ENCODE measurements around the gene CHPF. TPM values are rescaled to one million over a fixed set of nuclear protein-coding genes. Genes with fewer than 3 reads are reported as not detected.

CHPF gene
- total RNA-seq, 1 experiment from 2014 or later = 228 TPM

- ChIA-PET RAD21 (ENCODE audit: low non-redundant PET in 1 of 2, low total read pairs in 2 of 2, uncharacterized antibody in 2 of 2, unreplicated experiment in 2 of 2) (no interaction called here), CTCF (interaction anchor here (1.5 kb wide), 1 partner anchor 11 kb away, joined by 6 read pairs; no protein-coding TSS in a partner anchor), POLR2A (no interaction called here)
- no peak within 1 kb of the TSS for H3K9ac ChIP-seq (ENCODE audit: low read length)
- H3K27ac ChIP-seq (ENCODE audit: low read depth, low read length) = no peak within 1 kb of the TSS
- H3K4me3 ChIP-seq (replicated peaks in 1 of 2; ENCODE audit: low read depth in 1 of 2, low read length in 2 of 2) = no peak within 1 kb of the TSS
- no peaks in the 10 kb centered on the region for H3K9me3 ChIP-seq (ENCODE audit: control insufficient read depth in 1 of 2, insufficient read depth in 1 of 2, low read depth in 1 of 2, low read length in 2 of 2)
- intact Hi-C loops (cut with micrococcal nuclease) = no loop called here
- no peak within 1 kb of the TSS for H2AFZ ChIP-seq (ENCODE audit: low read depth, low read length, poor library complexity, severe bottlenecking)
- TF ChIP-seq, protein P1, sequence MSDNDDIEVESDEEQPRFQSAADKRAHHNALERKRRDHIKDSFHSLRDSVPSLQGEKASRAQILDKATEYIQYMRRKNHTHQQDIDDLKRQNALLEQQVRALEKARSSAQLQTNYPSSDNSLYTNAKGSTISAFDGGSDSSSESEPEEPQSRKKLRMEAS (IDR thresholded peaks at IDR 0.05) = no peak
- BruUV-seq (replicated peaks) = no TSS peak
- ATAC-seq (no peak), DNase-seq (ENCODE audit: low read depth, low spot score) (no peak)
- no peaks in the 10 kb centered on the region for H3K27me3 ChIP-seq (ENCODE audit: insufficient read depth, low read length)
- H3K4me2 ChIP-seq (ENCODE audit: low read length) = no peak within 1 kb of the TSS
- no peaks in the 10 kb centered on the region for H3K4me1 ChIP-seq (ENCODE audit: control insufficient read depth in 1 of 2, insufficient read depth in 2 of 2, low read length in 2 of 2)
- no peaks in the 10 kb centered on the region for H3K36me3 ChIP-seq (ENCODE audit: control insufficient read depth in 1 of 2, insufficient read depth in 2 of 2, low read length in 2 of 2)
- no peaks in the 10 kb centered on the region for H3K9me2 ChIP-seq (ENCODE audit: insufficient read depth)
- H4K20me1 ChIP-seq (ENCODE audit: insufficient read depth) = no peaks in the 10 kb centered on the region
- H3K79me2 ChIP-seq (ENCODE audit: insufficient read depth, low read length) = no peaks in the 10 kb centered on the region
These were observed 28.0 kb upstream of the CHPF start, which contains the start of gene OBSL1 for GRCh38 chr2:219571311-219572236. Gene OBSL1, minus strand, starts transcription at chr2:219571539. Its CDS starts 307 bp downstream, at chr2:219571232.

GRCh38 chr2:219570924-219571310 lies 27.3 kb upstream of the CHPF start:
- no peak overlapping the region for H2AFZ ChIP-seq (ENCODE audit: low read depth, low read length, poor library complexity, severe bottlenecking)
- intact Hi-C loops (cut with micrococcal nuclease) = no loop called here

More at GRCh38 chr2:219570924-219571310, 27.3 kb upstream of the CHPF start:
- ChIA-PET POLR2A (no interaction called here), RAD21 (ENCODE audit: low non-redundant PET in 1 of 2, low total read pairs in 2 of 2, uncharacterized antibody in 2 of 2, unreplicated experiment in 2 of 2) (no interaction called here), CTCF (interaction anchor here (1.5 kb wide), 1 partner anchor 10 kb away, joined by 6 read pairs; no protein-coding TSS in a partner anchor)
- Histone ChIP-seq H4K20me1 (ENCODE audit: insufficient read depth) (no peaks in the 10 kb centered on the region), H3K9ac (ENCODE audit: low read length) (no peak overlapping the region), H3K9me3 (ENCODE audit: control insufficient read depth in 1 of 2, insufficient read depth in 1 of 2, low read depth in 1 of 2, low read length in 2 of 2) (no peaks in the 10 kb centered on the region), H3K4me1 (ENCODE audit: control insufficient read depth in 1 of 2, insufficient read depth in 2 of 2, low read length in 2 of 2) (no peaks in the 10 kb centered on the region), H3K79me2 (ENCODE audit: insufficient read depth, low read length) (no peaks in the 10 kb centered on the region), H3K4me2 (ENCODE audit: low read length) (no peak overlapping the region), H3K36me3 (ENCODE audit: control insufficient read depth in 1 of 2, insufficient read depth in 2 of 2, low read length in 2 of 2) (no peaks in the 10 kb centered on the region), H3K4me3 (replicated peaks in 1 of 2; ENCODE audit: low read depth in 1 of 2, low read length in 2 of 2) (no peak overlapping the region), H3K9me2 (ENCODE audit: insufficient read depth) (no peaks in the 10 kb centered on the region), H3K27ac (ENCODE audit: low read depth, low read length) (no peak overlapping the region), H3K27me3 (ENCODE audit: insufficient read depth, low read length) (no peaks in the 10 kb centered on the region)
- DNase-seq (ENCODE audit: low read depth, low spot score) (no peak), ATAC-seq (no peak)
- TF ChIP-seq POLR2AphosphoS5 (IDR thresholded peaks at IDR 0.05; ENCODE audit: low read depth, low read length) = no peak
- no peak for TF ChIP-seq CBX3 (IDR thresholded peaks at IDR 0.05; ENCODE audit: low read depth)
- TF ChIP-seq, protein P1 (IDR thresholded peaks at IDR 0.05) = no peak
- no peak for TF ChIP-seq SP1 (IDR thresholded peaks at IDR 0.05; ENCODE audit: low read depth)
- no peak for TF ChIP-seq YY1 (IDR thresholded peaks at IDR 0.05; ENCODE audit: extremely low read depth, insufficient replicate concordance, low read depth, low read length)
- TF ChIP-seq ELF1 (IDR thresholded peaks at IDR 0.05; ENCODE audit: borderline replicate concordance, low read depth) = no peak
- BruUV-seq (replicated peaks) = no TSS peak

Data from HCT116 (cell line).